BJ (cell line): ENCODE measurements around the gene EIF2A. TPM values are rescaled to one million over a fixed set of nuclear protein-coding genes. Genes with fewer than 3 reads are reported as not detected.
A peak's percentile ranks its signal among the peaks of the same experiment; 100 is the strongest.
"Not testable (repeated sequence)": the region's sequence is repeated elsewhere in the genome, so short reads cannot be mapped to it uniquely, and the experiment has no call there.

Experiments
- CTCF ChIA-PET: fragments of 350-600 bp; formaldehyde crosslinking; extraction: SDS; loops from one replicate; lab custom pipeline; 2021; ENCODE audit warnings: antibody characterized with exemption, inconsistent platforms; lab: Yijun Ruan, JAX
- POLR2A ChIA-PET: fragments of 300-600 bp; sonication (Branson Sonifier 250); formaldehyde crosslinking; extraction: SDS; loops from one replicate; lab custom pipeline; 2021; ENCODE audit warnings: antibody characterized with exemption; lab: Charles Lee
- DNase-seq: peaks from one replicate; pipeline ENCODE4 v3.0.0-alpha.2; 2011; ENCODE audit warnings: low read depth
- H3K27me3 ChIP-seq: 2 replicates; pipeline ENCODE4 v1.6.0; 2011; ENCODE audit warnings: low read length; ENCODE audit not compliant: control insufficient read depth, insufficient read depth
- H3K36me3 ChIP-seq: 2 replicates; pipeline ENCODE4 v1.5.1; 2011; ENCODE audit warnings: low read length; ENCODE audit not compliant: control insufficient read depth, insufficient read depth
- H3K4me3 ChIP-seq: 2 replicates; pipeline ENCODE4 v1.5.1; 2011; ENCODE audit warnings: low read depth, mild to moderate bottlenecking, control low read depth, low read length
- polyA minus RNA-seq: library from RNA; depleted of rRNA, polyadenylated mRNA; stranded (reverse); fragments of >200 nt; gene quantifications from 2 replicates; pipeline ENCODE4 v1.2.3, GENCODE V29; 2011; rRNA and poly(A)+ RNA removed
- polyA plus RNA-seq: library from polyadenylated mRNA; depleted of rRNA; stranded (reverse); fragments of >200 nt; gene quantifications from 2 replicates; pipeline ENCODE4 v1.2.3, GENCODE V29; 2011; rRNA removed
- TF ChIP-seq, protein P1 (sequence below): IDR thresholded peaks from 2 replicates; pipeline ENCODE4 v1.5.1; 2011; ENCODE audit warnings: low read depth, mild to moderate bottlenecking, control low read depth, inconsistent platforms, low read length, moderate library complexity; ENCODE audit not compliant: insufficient read depth

EIF2A gene
- 53.1 and 90.6 TPM in 2 replicates for polyA plus RNA-seq
- polyA minus RNA-seq, result 41.8 and 44.5 TPM in 2 replicates

DNA sequence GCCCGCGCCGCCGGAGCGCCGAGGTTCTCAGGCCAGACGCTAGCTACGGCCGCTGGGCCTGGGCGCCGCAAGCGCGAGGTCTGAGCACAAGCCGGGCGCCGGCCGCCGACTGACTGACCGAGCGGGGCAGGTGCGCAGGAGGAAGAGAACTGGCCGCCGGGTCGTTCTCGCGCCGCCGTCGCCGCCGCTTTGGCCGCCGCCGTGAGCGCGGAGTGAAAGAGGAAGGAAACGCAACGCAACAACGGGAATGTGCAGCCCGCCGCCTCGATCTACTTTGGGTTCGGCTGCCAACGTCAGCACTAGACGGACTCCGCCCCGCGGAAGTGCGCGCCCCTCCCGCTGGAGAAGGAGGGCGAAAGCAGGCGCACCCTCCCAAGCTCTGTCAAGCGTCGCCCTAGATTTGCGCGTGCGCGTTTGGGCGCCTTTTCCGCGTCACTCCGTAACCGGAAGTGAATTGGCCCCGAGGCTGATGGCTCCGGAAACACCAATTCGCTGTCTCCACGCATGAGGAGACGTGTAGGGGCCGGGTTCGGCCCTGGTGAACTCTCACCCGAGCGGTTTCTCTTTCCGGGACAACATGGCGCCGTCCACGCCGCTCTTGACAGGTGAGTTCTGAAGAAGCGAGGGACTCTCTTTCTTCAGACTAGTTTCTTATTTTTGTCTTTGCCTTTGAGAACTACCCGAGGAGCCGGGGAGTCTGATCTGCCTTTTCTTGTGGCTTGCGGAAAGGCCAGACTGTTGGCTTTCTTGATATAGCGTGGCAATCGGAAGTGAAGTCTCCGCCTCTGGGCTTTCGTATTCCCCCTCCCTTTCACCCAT, at the start of gene EIF2A, which contains the start of gene SERP1:
EIF2A (plus strand) TSS at position 562 of the 819 bp plus-strand sequence; CDS start at position 578, 16 bp downstream.
SERP1 (minus strand) TSS at position 271 of the 819 bp plus-strand sequence. CDS start 361 bp downstream, outside the sequence.
- CTCF ChIA-PET, result interaction anchor here (1.5 kb wide), 1 partner anchor 18 kb away, joined by 4 read pairs; no protein-coding TSS in a partner anchor
- TF ChIP-seq, protein P1, sequence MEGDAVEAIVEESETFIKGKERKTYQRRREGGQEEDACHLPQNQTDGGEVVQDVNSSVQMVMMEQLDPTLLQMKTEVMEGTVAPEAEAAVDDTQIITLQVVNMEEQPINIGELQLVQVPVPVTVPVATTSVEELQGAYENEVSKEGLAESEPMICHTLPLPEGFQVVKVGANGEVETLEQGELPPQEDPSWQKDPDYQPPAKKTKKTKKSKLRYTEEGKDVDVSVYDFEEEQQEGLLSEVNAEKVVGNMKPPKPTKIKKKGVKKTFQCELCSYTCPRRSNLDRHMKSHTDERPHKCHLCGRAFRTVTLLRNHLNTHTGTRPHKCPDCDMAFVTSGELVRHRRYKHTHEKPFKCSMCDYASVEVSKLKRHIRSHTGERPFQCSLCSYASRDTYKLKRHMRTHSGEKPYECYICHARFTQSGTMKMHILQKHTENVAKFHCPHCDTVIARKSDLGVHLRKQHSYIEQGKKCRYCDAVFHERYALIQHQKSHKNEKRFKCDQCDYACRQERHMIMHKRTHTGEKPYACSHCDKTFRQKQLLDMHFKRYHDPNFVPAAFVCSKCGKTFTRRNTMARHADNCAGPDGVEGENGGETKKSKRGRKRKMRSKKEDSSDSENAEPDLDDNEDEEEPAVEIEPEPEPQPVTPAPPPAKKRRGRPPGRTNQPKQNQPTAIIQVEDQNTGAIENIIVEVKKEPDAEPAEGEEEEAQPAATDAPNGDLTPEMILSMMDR, result no peak
- peak; percentile 96 for DNase-seq
- H3K36me3 ChIP-seq, result peaks cover 3% of the 10 kb centered on the region
- POLR2A ChIA-PET, result interaction anchor here (0.6 to 0.7 kb wide), 4 partner anchors 18 to 811 kb away, joined by 3 to 4 read pairs (median 3); no protein-coding TSS in a partner anchor
- peak within 1 kb of the TSS; percentile 86 for H3K4me3 ChIP-seq
- no peaks in the 10 kb centered on the region for H3K27me3 ChIP-seq

DNA sequence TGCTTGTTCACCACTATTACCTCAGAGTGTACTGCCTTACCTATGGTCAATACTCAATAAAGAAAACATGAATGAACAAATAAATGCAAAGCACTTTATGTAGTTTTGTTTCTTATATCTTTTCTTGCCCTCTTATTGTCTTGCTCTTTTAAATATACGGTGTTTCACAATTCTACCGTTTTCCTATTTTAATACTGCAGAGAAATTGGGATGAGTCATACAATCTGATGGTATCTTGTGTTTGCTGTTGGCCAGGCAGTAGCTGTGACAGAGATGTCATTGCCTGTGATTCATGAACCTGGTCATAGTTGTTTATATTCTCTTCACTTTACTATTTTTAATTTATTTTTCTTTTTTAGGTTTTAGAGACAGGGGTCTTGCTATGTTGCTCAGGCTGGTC, 48.6 kb upstream of the EIF2A start:
- ChIA-PET POLR2A (no interaction called here), CTCF (interaction anchor here (1.4 to 5.3 kb wide), 2 partner anchors 88 to 270 kb away, joined by 4 to 64 read pairs; no protein-coding TSS in a partner anchor)
- H3K4me3 ChIP-seq, result no peak overlapping the region

DNA sequence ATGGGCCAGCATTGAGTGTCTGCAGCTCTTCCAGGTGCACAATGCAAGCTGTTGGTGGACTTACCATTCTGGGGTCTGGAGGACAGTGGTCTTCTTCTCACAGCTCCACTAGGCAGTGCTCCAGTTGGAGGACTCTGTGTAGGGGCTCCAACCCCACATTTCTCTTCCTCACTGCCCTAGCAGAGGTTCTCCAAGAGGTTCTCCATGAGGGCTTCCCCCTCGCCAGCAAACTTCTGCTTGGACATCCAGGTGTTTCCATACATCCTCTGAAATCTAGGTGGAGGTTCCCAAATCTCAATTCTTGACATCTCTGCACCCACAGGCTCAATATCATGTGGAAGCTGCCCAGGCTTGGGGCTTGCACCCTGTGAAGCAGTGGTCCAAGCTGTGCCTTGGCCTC, 45.6 kb upstream of the EIF2A start:
- H3K36me3 ChIP-seq, POLR2A ChIA-PET, H3K4me3 ChIP-seq, H3K27me3 ChIP-seq, DNase-seq: not testable (repeated sequence)
- CTCF ChIA-PET, result interaction anchor here (0.9 to 1.4 kb wide), 2 partner anchors 155 to 261 kb away, joined by 3 to 4 read pairs; no protein-coding TSS in a partner anchor

More for the DNA sequence above, 48.6 kb upstream of the EIF2A start:
- TF ChIP-seq, protein P1, result no peak
- DNase-seq, result peak; percentile 22
- Histone ChIP-seq H3K27me3 (no peaks in the 10 kb centered on the region), H3K36me3 (no peaks in the 10 kb centered on the region)

DNA sequence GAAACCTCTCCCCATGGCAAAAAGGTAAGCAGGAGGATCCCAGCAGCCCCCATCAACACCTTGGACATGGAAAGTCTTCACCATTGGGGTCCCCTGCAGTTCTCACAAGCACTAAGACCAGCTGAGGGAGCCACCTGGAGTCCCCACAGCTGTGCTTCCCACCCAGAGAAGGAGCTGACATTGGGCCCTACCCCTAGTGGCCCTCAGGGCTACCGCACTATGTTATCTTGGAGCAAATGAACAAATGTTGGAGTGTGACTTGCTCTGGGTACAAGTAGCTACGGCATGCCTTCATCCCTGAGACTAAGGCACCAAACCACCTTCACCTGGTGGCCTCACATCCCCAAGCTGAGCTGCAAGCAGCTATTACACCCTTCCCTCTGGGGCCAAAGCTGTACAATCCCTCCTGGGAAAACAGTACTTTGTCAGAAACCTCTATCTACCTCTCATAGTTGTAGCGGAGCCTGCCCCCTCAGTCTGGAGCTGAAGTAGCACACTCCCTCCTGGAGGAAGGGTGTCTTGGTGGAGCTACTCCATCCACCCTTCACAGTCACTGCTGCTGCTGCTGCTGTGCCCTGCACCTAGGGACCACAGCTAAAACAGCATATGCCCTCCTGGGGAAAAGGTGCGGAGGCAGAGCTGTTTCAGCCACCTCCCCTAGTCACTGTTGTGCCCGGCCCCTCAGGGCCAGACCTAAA, 43.0 kb upstream of the EIF2A start:
- DNase-seq, result no peak
- 0 out of 2 replicates have a peak, but pooled peaks cover 4% of the 10 kb centered on the region for H3K27me3 ChIP-seq
- ChIA-PET CTCF (interaction anchor here (0.8 kb wide), 2 partner anchors 16 to 25 kb away, joined by 3 to 4 read pairs; no protein-coding TSS in a partner anchor), POLR2A (no interaction called here)
- H3K36me3 ChIP-seq, result no peaks in the 10 kb centered on the region
- H3K4me3 ChIP-seq, result no peak overlapping the region
- TF ChIP-seq, protein P1, result no peak

DNA sequence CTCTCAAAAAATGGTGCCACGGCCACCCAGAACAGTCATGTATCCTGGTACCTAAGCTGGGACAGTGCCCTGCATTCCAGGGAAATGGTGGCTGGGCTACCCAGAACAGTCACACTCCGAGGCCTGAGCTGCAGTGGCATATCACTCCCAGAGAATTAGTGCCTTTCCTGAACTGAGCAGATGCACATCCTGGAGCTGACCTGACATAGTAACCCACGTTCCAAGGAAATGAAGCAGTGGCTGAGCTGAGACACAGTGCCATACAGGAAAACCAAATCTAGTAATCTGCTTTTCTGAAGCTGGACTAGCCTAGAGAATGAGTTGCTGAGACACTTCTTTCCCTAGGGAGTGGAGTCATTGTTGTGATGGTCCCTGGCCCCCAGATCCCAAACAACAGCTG, 42.1 kb upstream of the EIF2A start:
- POLR2A ChIA-PET, result no interaction called here

More for the DNA sequence above, 42.1 kb upstream of the EIF2A start:
- no peaks in the 10 kb centered on the region for H3K36me3 ChIP-seq
- no peak for DNase-seq
- 0 out of 2 replicates have a peak, but pooled peaks cover 4% of the 10 kb centered on the region for H3K27me3 ChIP-seq
- TF ChIP-seq, protein P1, result no peak
- H3K4me3 ChIP-seq, result no peak overlapping the region
- CTCF ChIA-PET, result interaction anchor here (0.8 to 1.6 kb wide), 4 partner anchors 9 to 90 kb away, joined by 3 to 7 read pairs (median 4); no protein-coding TSS in a partner anchor
